NCI-H226 (cell line): ENCODE measurements around the gene ZNF710.
"Not testable (repeated sequence)": the region's sequence is repeated elsewhere in the genome, so short reads cannot be mapped to it uniquely, and the experiment has no call there.

Source experiments
- DNase-seq: peaks from one replicate; pipeline ENCODE4 v3.0.0-alpha.2; 2015

ZNF710 gene

GRCh38 chr15:90001062-90001682, at the start of gene ZNF710:
TSS of gene ZNF710 (plus strand) at chr15:90001324. CDS start at chr15:90067138, 65,814 bp downstream.
- peak; percentile 51 for DNase-seq

GRCh38 chr15:89954541-89954940, 46.6 kb upstream of the ZNF710 start:
- no peak for DNase-seq

- not testable (repeated sequence) for DNase-seq
Observed at GRCh38 chr15:89955449-89955998, 45.6 kb upstream of the ZNF710 start.

GRCh38 chr15:89958107-89958805, 42.9 kb upstream of the ZNF710 start:
- DNase-seq, result no peak

GRCh38 chr15:89963301-89964231, 37.6 kb upstream of the ZNF710 start:
- no peak for DNase-seq

GRCh38 chr15:89964232-89964954, 36.7 kb upstream of the ZNF710 start:
- DNase-seq, result no peak

- DNase-seq, result no peak
Observed at GRCh38 chr15:89967881-89968280, 33.2 kb upstream of the ZNF710 start.

GRCh38 chr15:89971592-89971997, 29.5 kb upstream of the ZNF710 start:
- no peak for DNase-seq

GRCh38 chr15:89972085-89972484, 29.0 kb upstream of the ZNF710 start:
- DNase-seq, result no peak

GRCh38 chr15:89975482-89976245, 25.5 kb upstream of the ZNF710 start:
- DNase-seq, result no peak

GRCh38 chr15:89976246-89976600, 24.9 kb upstream of the ZNF710 start:
- DNase-seq, result no peak

GRCh38 chr15:89977836-89978235, 23.3 kb upstream of the ZNF710 start:
- DNase-seq, result not testable (repeated sequence)

- no peak for DNase-seq
Observed at GRCh38 chr15:89978914-89979313, 22.2 kb upstream of the ZNF710 start.

- DNase-seq, result no peak
Observed at GRCh38 chr15:89980896-89981295, 20.2 kb upstream of the ZNF710 start.

GRCh38 chr15:89982315-89983055, 18.6 kb upstream of the ZNF710 start:
- DNase-seq, result no peak

- no peak for DNase-seq
Observed at GRCh38 chr15:89984001-89984400, 17.1 kb upstream of the ZNF710 start.

GRCh38 chr15:89984421-89985010, 16.6 kb upstream of the ZNF710 start:
- no peak for DNase-seq

GRCh38 chr15:89985111-89985510, 16.0 kb upstream of the ZNF710 start:
- peak; percentile 47 for DNase-seq

GRCh38 chr15:89991312-89991711, 9.8 kb upstream of the ZNF710 start:
- no peak for DNase-seq

- no peak for DNase-seq
Observed at GRCh38 chr15:89993349-89993748, 7.8 kb upstream of the ZNF710 start.

GRCh38 chr15:89997079-89997478, 4.0 kb upstream of the ZNF710 start:
- no peak for DNase-seq
